Measurements from ENCODE around the gene MBD3L4. TPM values are rescaled to one million over a fixed set of nuclear protein-coding genes. Genes with fewer than 3 reads are reported as not detected.

MBD3L4 gene
- polyA plus RNA-seq, 1 donor (not counting 4 experiments of a cell fraction or from before 2014, with no cell fraction given): not detected

GRCh38 chr19:6988257-6988656 is 51.7 kb downstream of the MBD3L4 start:
- Histone ChIP-seq H3K4me3 (ENCODE audit: control insufficient read depth in 2 of 3, extremely low read depth in 1 of 3, insufficient read depth in 2 of 3, low read depth in 1 of 3, low read length in 3 of 3) (no peak overlapping the region), H2AFZ (ENCODE audit: control insufficient read depth, low read length) (no peak overlapping the region), H3K4me2 (ENCODE audit: control insufficient read depth, extremely low read depth, insufficient read depth, low read depth, low read length) (no peak overlapping the region), H3K79me2 (ENCODE audit: control insufficient read depth, insufficient read depth, low read length) (no peaks in the 10 kb centered on the region), H3K9me1 (ENCODE audit: control insufficient read depth, extremely low read depth, insufficient read depth, low read length) (no peaks in the 10 kb centered on the region), H3K27ac (ENCODE audit: control insufficient read depth, insufficient read depth, low read length) (no peak overlapping the region), H3K27me3 (ENCODE audit: control insufficient read depth, extremely low read depth, insufficient read depth, low read length) (no peaks in the 10 kb centered on the region), H3K9ac (ENCODE audit: control insufficient read depth, extremely low read depth, insufficient read depth, low read length) (no peak overlapping the region), H3K9me3 (ENCODE audit: control insufficient read depth, low read depth, low read length) (peaks cover 4% of the 10 kb centered on the region), H3K36me3 (ENCODE audit: control insufficient read depth in 2 of 2, extremely low read depth in 1 of 2, insufficient read depth in 2 of 2, low read length in 2 of 2) (no peaks in the 10 kb centered on the region), H3K4me1 (ENCODE audit: control insufficient read depth, extremely low read depth, insufficient read depth, low read length) (no peaks in the 10 kb centered on the region), H4K20me1 (ENCODE audit: control insufficient read depth, extremely low read depth, insufficient read depth, low read length) (no peaks in the 10 kb centered on the region)
- dilution Hi-C loops (cut with MboI; ENCODE audit: extremely low pct_ligation_motif_present, low sequenced_read_pairs): no loop called here
- TF ChIP-seq CTCF (optimal IDR thresholded peaks at IDR 0.05 in 1 of 3, IDR thresholded peaks at IDR 0.05 in 1 of 3, conservative IDR thresholded peaks at IDR 0.05 in 1 of 3; ENCODE audit: extremely low read depth in 1 of 3, insufficient read depth in 2 of 3, low read length in 3 of 3) (no peak), EZH2 (IDR thresholded peaks at IDR 0.05; ENCODE audit: low read length) (no peak)
- DNase-seq (ENCODE audit: low read depth, low spot score): no peak
- no peak for FAIRE-seq

DNA sequence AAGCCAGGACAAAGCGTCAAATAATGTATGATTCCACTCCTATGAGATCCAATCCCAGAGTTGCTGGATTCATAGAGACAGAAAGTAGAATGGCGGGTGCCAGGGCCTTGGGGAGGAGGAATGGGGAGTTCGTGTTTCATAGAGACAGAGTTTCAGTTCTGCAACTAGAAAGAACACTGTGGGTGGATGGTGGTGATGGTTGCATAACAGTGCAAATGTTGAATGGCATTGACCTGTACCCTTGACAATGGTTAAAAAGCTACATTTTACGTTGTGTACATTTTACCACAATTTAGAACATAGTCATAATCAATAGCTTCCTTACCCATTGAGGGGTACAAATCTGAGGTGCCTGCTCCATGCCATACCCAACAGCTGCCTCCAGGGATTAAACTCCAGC is 52.1 kb downstream of the MBD3L4 start:
- no peak for DNase-seq (ENCODE audit: low read depth, low spot score)
- H3K79me2 ChIP-seq (ENCODE audit: control insufficient read depth, insufficient read depth, low read length): no peaks in the 10 kb centered on the region
- no peak overlapping the region for H3K4me3 ChIP-seq (ENCODE audit: control insufficient read depth in 2 of 3, extremely low read depth in 1 of 3, insufficient read depth in 2 of 3, low read depth in 1 of 3, low read length in 3 of 3)
- no peaks in the 10 kb centered on the region for H3K36me3 ChIP-seq (ENCODE audit: control insufficient read depth in 2 of 2, extremely low read depth in 1 of 2, insufficient read depth in 2 of 2, low read length in 2 of 2)
- no peak overlapping the region for H3K27ac ChIP-seq (ENCODE audit: control insufficient read depth, insufficient read depth, low read length)
- H3K9me3 ChIP-seq (ENCODE audit: control insufficient read depth, low read depth, low read length): peaks cover 4% of the 10 kb centered on the region
- no peaks in the 10 kb centered on the region for H4K20me1 ChIP-seq (ENCODE audit: control insufficient read depth, extremely low read depth, insufficient read depth, low read length)
- no peaks in the 10 kb centered on the region for H3K9me1 ChIP-seq (ENCODE audit: control insufficient read depth, extremely low read depth, insufficient read depth, low read length)
- H3K4me1 ChIP-seq (ENCODE audit: control insufficient read depth, extremely low read depth, insufficient read depth, low read length): no peaks in the 10 kb centered on the region
- H3K27me3 ChIP-seq (ENCODE audit: control insufficient read depth, extremely low read depth, insufficient read depth, low read length): no peaks in the 10 kb centered on the region
- FAIRE-seq: no peak
- H2AFZ ChIP-seq (ENCODE audit: control insufficient read depth, low read length): no peak overlapping the region
- H3K4me2 ChIP-seq (ENCODE audit: control insufficient read depth, extremely low read depth, insufficient read depth, low read depth, low read length): no peak overlapping the region
- dilution Hi-C loops (cut with MboI; ENCODE audit: extremely low pct_ligation_motif_present, low sequenced_read_pairs): no loop called here
- H3K9ac ChIP-seq (ENCODE audit: control insufficient read depth, extremely low read depth, insufficient read depth, low read length): no peak overlapping the region
- TF ChIP-seq CTCF (optimal IDR thresholded peaks at IDR 0.05 in 1 of 3, IDR thresholded peaks at IDR 0.05 in 1 of 3, conservative IDR thresholded peaks at IDR 0.05 in 1 of 3; ENCODE audit: extremely low read depth in 1 of 3, insufficient read depth in 2 of 3, low read length in 3 of 3) (no peak), EZH2 (IDR thresholded peaks at IDR 0.05; ENCODE audit: low read length) (no peak)

Other genes with a start within 250 kb of the MBD3L4 start
- gene ADGRE1, start 152.6 kb downstream of the MBD3L4 start, polyA plus RNA-seq: 0.04 TPM in 1 of 3 replicates, not detected in the others
- not detected in 3 replicates for gene MBD3L2B, start 18.7 kb downstream of the MBD3L4 start, polyA plus RNA-seq
- not detected in 3 replicates for gene MBD3L5, start 9.6 kb downstream of the MBD3L4 start, polyA plus RNA-seq
- gene MBD3L2, start 9.1 kb upstream of the MBD3L4 start, polyA plus RNA-seq: not detected in 3 replicates
- gene MBD3L3, start 18.5 kb upstream of the MBD3L4 start, polyA plus RNA-seq: not detected in 3 replicates
- gene ZNF557, start 29.5 kb upstream of the MBD3L4 start, polyA plus RNA-seq: 2.7 to 3.3 TPM (median 3.0 TPM) in 3 replicates

All from keratinocyte (primary cell).